HCT116 (cell line): ENCODE measurements around the gene PXT1. TPM values are rescaled to one million over a fixed set of nuclear protein-coding genes. Genes with fewer than 3 reads are reported as not detected.

Experiments
- ATAC-seq: fragments of 200-7000 bp; cut with Tn5 transposase; 2 replicates; pipeline ENCODE4 v1.9.1; 2020; ENCODE audit warnings: mild to moderate bottlenecking, moderate library complexity
- BruUV-seq: library from RNA; stranded (reverse); fragments of 400-500 nt; replicated peaks from 2 replicates; lab custom pipeline; 2021; lab: Mats Ljungman, UMichigan
- CTCF ChIA-PET: fragments of 300-600 bp; sonication (Branson Sonifier 250); formaldehyde crosslinking; loops from one replicate; lab custom pipeline; 2021; ENCODE audit warnings: antibody characterized with exemption; lab: Charles Lee
- POLR2A ChIA-PET: fragments of 300-600, 350-600 bp; sonication (Branson Sonifier 250); formaldehyde crosslinking; loops from one replicate; lab custom pipeline; 2021; ENCODE audit warnings: antibody characterized with exemption; lab: Charles Lee
- RAD21 ChIA-PET, 2 experiments: fragments of 300-600 bp; sonication (Branson Sonifier 250); formaldehyde crosslinking; loops; one replicate each; lab custom pipeline; 2023; ENCODE audit warnings: low total read pairs in 2 of 2; ENCODE audit not compliant: uncharacterized antibody in 2 of 2, unreplicated experiment in 2 of 2, low non-redundant PET in 1 of 2; lab: Charles Lee
- DNase-seq: peaks from one replicate; pipeline ENCODE4 v3.0.0-alpha.2; 2010; ENCODE audit warnings: low read depth, low spot score
- H2AFZ ChIP-seq: fragments of 200-600 bp; shearing (Covaris generic), sonication (generic); 2 replicates; pipeline ENCODE4 v1.6.1; 2017; ENCODE audit warnings: low read depth, mixed run types, mixed read lengths, antibody characterized with exemption, low read length; ENCODE audit not compliant: poor library complexity, severe bottlenecking
- H3K27ac ChIP-seq: 2 replicates; pipeline ENCODE4 v1.5.1; 2012; ENCODE audit warnings: low read depth, low read length
- H3K27me3 ChIP-seq: fragments of 200-600 bp; sonication (generic); 2 replicates; pipeline ENCODE4 v1.6.1; 2016; ENCODE audit warnings: mixed run types, low read length, mixed read lengths; ENCODE audit not compliant: insufficient read depth
- H3K36me3 ChIP-seq, 2 experiments: fragments of 200-500 bp in 1 of 2; fragments of 200-600 bp in 1 of 2; sonication (Bioruptor generic) in 1 of 2; sonication (generic) in 1 of 2; 2 replicates each; pipeline versions ENCODE4 v1.5.1 to v1.6.1; 2014 to 2016; ENCODE audit warnings: low read length in 2 of 2, inconsistent platforms in 1 of 2, mixed read lengths in 1 of 2, mixed run types in 1 of 2; ENCODE audit not compliant: insufficient read depth in 2 of 2, control insufficient read depth in 1 of 2
- H3K4me1 ChIP-seq, 2 experiments: fragments of 200-600 bp in 1 of 2; sonication (generic) in 1 of 2; 2 replicates each; pipeline versions ENCODE4 v1.5.1 to v1.6.1; 2012 to 2017; ENCODE audit warnings: low read length in 2 of 2, inconsistent platforms in 1 of 2, mild to moderate bottlenecking in 1 of 2, mixed read lengths in 1 of 2, mixed run types in 1 of 2, moderate library complexity in 1 of 2; ENCODE audit not compliant: insufficient read depth in 2 of 2, control insufficient read depth in 1 of 2
- H3K4me2 ChIP-seq: fragments of 200-600 bp; sonication (generic); 2 replicates; pipeline ENCODE4 v1.6.1; 2017; ENCODE audit warnings: mixed run types, low read length, mixed read lengths
- H3K4me3 ChIP-seq, 2 experiments: fragments of 200-600 bp in 1 of 2; sonication (generic) in 1 of 2; replicated peaks in 1 of 2; 2 replicates each; pipeline ENCODE4 v1.5.1; 2011 to 2016; ENCODE audit warnings: low read length in 2 of 2, control low read depth in 1 of 2, low read depth in 1 of 2, mild to moderate bottlenecking in 1 of 2, mixed read lengths in 1 of 2, mixed run types in 1 of 2
- H3K79me2 ChIP-seq: fragments of 200-600 bp; sonication (generic); 2 replicates; pipeline ENCODE4 v1.6.1; 2017; ENCODE audit warnings: mild to moderate bottlenecking, mixed run types, low read length, moderate library complexity, mixed read lengths; ENCODE audit not compliant: insufficient read depth
- H3K9ac ChIP-seq: fragments of 200-600 bp; sonication (generic); 2 replicates; pipeline ENCODE4 v1.6.1; 2016; ENCODE audit warnings: low read length, mixed read lengths
- H3K9me2 ChIP-seq: fragments of 200-600 bp; sonication (generic), shearing (Covaris generic); 2 replicates; pipeline ENCODE4 v1.6.1; 2017; ENCODE audit warnings: mixed run types, mild to moderate bottlenecking, moderate library complexity; ENCODE audit not compliant: insufficient read depth
- H3K9me3 ChIP-seq, 2 experiments: fragments of 200-500 bp in 1 of 2; fragments of 200-600 bp in 1 of 2; sonication (Bioruptor generic) in 1 of 2; sonication (generic) in 1 of 2; 2 replicates each; pipeline ENCODE4 v1.6.1; 2014 to 2017; ENCODE audit warnings: low read length in 2 of 2, mixed read lengths in 2 of 2, inconsistent platforms in 1 of 2, low read depth in 1 of 2, mild to moderate bottlenecking in 1 of 2, mixed run types in 1 of 2, moderate library complexity in 1 of 2; ENCODE audit not compliant: control insufficient read depth in 1 of 2, insufficient read depth in 1 of 2
- H4K20me1 ChIP-seq: fragments of 200-600 bp; sonication (generic), shearing (Covaris generic); 2 replicates; pipeline ENCODE4 v1.6.1; 2017; ENCODE audit warnings: mixed run types, mild to moderate bottlenecking, moderate library complexity; ENCODE audit not compliant: insufficient read depth
- ATF3 ChIP-seq: IDR thresholded peaks from 2 replicates; pipeline ENCODE4 v1.6.1; 2012
- CBX3 ChIP-seq: IDR thresholded peaks from 2 replicates; pipeline ENCODE4 v1.6.1; 2012; ENCODE audit warnings: low read depth
- CEBPB ChIP-seq: IDR thresholded peaks from 2 replicates; pipeline ENCODE4 v1.6.1; 2012; ENCODE audit warnings: low read depth
- CTCF ChIP-seq, 3 experiments: fragments of 200-600 bp in 1 of 3; sonication (generic) in 1 of 3; IDR thresholded peaks in 2 of 3; conservative IDR thresholded peaks in 1 of 3; 2 replicates each; pipeline ENCODE4 v1.5.1; 2012 to 2017; ENCODE audit warnings: low read depth in 2 of 3, low read length in 2 of 3, antibody characterized with exemption in 1 of 3, borderline replicate concordance in 1 of 3, control low read depth in 1 of 3, mild to moderate bottlenecking in 1 of 3, mixed read lengths in 1 of 3, mixed run types in 1 of 3, moderate library complexity in 1 of 3; ENCODE audit not compliant: insufficient read depth in 1 of 3
- MAX ChIP-seq: IDR thresholded peaks from 2 replicates; pipeline ENCODE4 v1.6.1; 2012
- POLR2A ChIP-seq: IDR thresholded peaks from 2 replicates; pipeline ENCODE4 v1.7.0; 2011; ENCODE audit warnings: borderline replicate concordance; ENCODE audit not compliant: insufficient read depth, insufficient read length; ENCODE audit errors: extremely low read depth
- POLR2AphosphoS5 ChIP-seq: IDR thresholded peaks from 2 replicates; pipeline ENCODE4 v1.6.1; 2011; ENCODE audit warnings: mild to moderate bottlenecking, low read depth, low read length, moderate library complexity
- RAD21 ChIP-seq: IDR thresholded peaks from 2 replicates; pipeline ENCODE4 v1.6.1; 2012; ENCODE audit warnings: low read depth, mild to moderate bottlenecking
- TCF7L2 ChIP-seq: IDR thresholded peaks from 2 replicates; pipeline ENCODE4 v1.7.0; 2011; ENCODE audit warnings: borderline replicate concordance, inconsistent platforms; ENCODE audit not compliant: insufficient read depth, insufficient read length; ENCODE audit errors: extremely low read depth
- YY1 ChIP-seq: IDR thresholded peaks from 2 replicates; pipeline ENCODE4 v1.6.1; 2011; ENCODE audit warnings: low read length, low read depth, moderate library complexity, mild to moderate bottlenecking; ENCODE audit not compliant: insufficient replicate concordance; ENCODE audit errors: extremely low read depth
- intact Hi-C: fragments of 100-400 bp; cut with micrococcal nuclease; formaldehyde crosslinking; loops from 2 replicates; pipeline ENCODE4 v1.10.0; 2022
- total RNA-seq: library from RNA; stranded (reverse); gene quantifications from one replicate; pipeline ENCODE4 v1.2.1, GENCODE V29; 2021; ENCODE audit not compliant: unreplicated experiment

PXT1 gene
- total RNA-seq, 1 experiment from 2014 or later = 0.17 TPM

- RAD21 ChIA-PET = no interaction called here
- intact Hi-C loops = no loop called here
- CTCF ChIA-PET = interaction anchor here (1.4 kb wide), 1 partner anchor 41 kb away, joined by 3 read pairs; no protein-coding TSS in a partner anchor
- H3K4me2 ChIP-seq = no peak overlapping the region
- no peak overlapping the region for H3K9ac ChIP-seq
- DNase-seq (no peak), ATAC-seq (no peak)
- H3K27me3 ChIP-seq = no peaks in the 10 kb centered on the region
- H3K27ac ChIP-seq = no peak overlapping the region
- H3K79me2 ChIP-seq = no peaks in the 10 kb centered on the region
- H4K20me1 ChIP-seq = no peaks in the 10 kb centered on the region
- POLR2A ChIA-PET = no interaction called here
- TF ChIP-seq YY1 (no peak), POLR2A (no peak), ATF3 (no peak), CEBPB (no peak)
- H3K4me3 ChIP-seq = no peak overlapping the region
- BruUV-seq = no TSS peak
- no peaks in the 10 kb centered on the region for H3K36me3 ChIP-seq
- H3K9me3 ChIP-seq = no peaks in the 10 kb centered on the region
- no peaks in the 10 kb centered on the region for H3K9me2 ChIP-seq
- H3K4me1 ChIP-seq = peaks cover 5 to 13% of the 10 kb centered on the region in 2 experiments
- no peak overlapping the region for H2AFZ ChIP-seq
Measured at GRCh38 chr6:36343109-36343680, 99.5 kb downstream of the PXT1 start.

GRCh38 chr6:36340618-36341454 is 101.8 kb downstream of the PXT1 start:
- H3K4me2 ChIP-seq = peak overlapping the region; percentile 83
- no peaks in the 10 kb centered on the region for H3K9me3 ChIP-seq
- CTCF ChIA-PET = interaction anchor here (0.7 to 2.0 kb wide), 20 partner anchors 8 to 425 kb away, joined by 3 to 20 read pairs (median 4); no protein-coding TSS in a partner anchor
- H4K20me1 ChIP-seq = no peaks in the 10 kb centered on the region
- no peak overlapping the region for H3K27ac ChIP-seq
- no peaks in the 10 kb centered on the region for H3K27me3 ChIP-seq
- H3K9ac ChIP-seq = peak overlapping the region; percentile 41
- ATAC-seq (peak; percentile 92), DNase-seq (peak; percentile 48)
- H3K9me2 ChIP-seq = no peaks in the 10 kb centered on the region
- peaks cover 5 to 13% of the 10 kb centered on the region in 2 experiments for H3K4me1 ChIP-seq
- BruUV-seq = no TSS peak
- H2AFZ ChIP-seq = peak overlapping the region; percentile 99
- no peaks in the 10 kb centered on the region for H3K79me2 ChIP-seq
- H3K36me3 ChIP-seq = no peaks in the 10 kb centered on the region
- H3K4me3 ChIP-seq = peak overlapping the region; percentile 33 to 49
- intact Hi-C loops = no loop called here
- POLR2A ChIA-PET = interaction anchor here (1.4 kb wide), 1 partner anchor 17 kb away, joined by 4 read pairs; no protein-coding TSS in a partner anchor
- RAD21 ChIA-PET = no interaction called here
- TF ChIP-seq MAX (peak; percentile 80), TCF7L2 (no peak), YY1 (peak; percentile 88), POLR2AphosphoS5 (no peak), RAD21 (peak; percentile 62), CEBPB (no peak), CBX3 (peak; percentile 76; the same call in 1 of the 2 replicates), CTCF (IDR thresholded peaks at IDR 0.05 in 2 of 3, conservative IDR thresholded peaks at IDR 0.05 in 1 of 3; ENCODE audit: borderline replicate concordance in 1 of 3, insufficient read depth in 1 of 3, low read depth in 2 of 3, low read length in 2 of 3) (peak; percentile 67 to 99 (median 96))
